Effector memory CD8-positive, alpha-beta T cell (primary cell): ENCODE data around the gene PPP1R3G.

Experiments used
- ATAC-seq: fragments of 150-1000 bp; cut with Tn5 transposase; replicated peaks from 2 replicates; pipeline ENCODE4 v1.10.0; 2021; ENCODE audit warnings: mild to moderate bottlenecking, moderate library complexity
- DNase-seq, 3 experiments: peaks; one replicate each; pipeline ENCODE4 v3.0.0; 2021
- H3K27ac Mint-ChIP-seq, 2 donors: one replicate each; pipeline ENCODE4 v1.8.0; 2022; ENCODE audit warnings: mild to moderate bottlenecking in 2 of 2, mixed read lengths in 2 of 2, moderate library complexity in 2 of 2
- H3K27me3 Mint-ChIP-seq, 2 donors: one replicate each; pipeline ENCODE4 v1.8.0; 2022; ENCODE audit warnings: mixed read lengths in 2 of 2
- H3K36me3 Mint-ChIP-seq: one replicate; pipeline ENCODE4 v1.8.0; 2022; ENCODE audit warnings: mild to moderate bottlenecking, moderate library complexity, mixed read lengths; ENCODE audit not compliant: insufficient read depth
- H3K4me1 Mint-ChIP-seq, 2 donors: one replicate each; pipeline ENCODE4 v1.8.0; 2022; ENCODE audit warnings: low read depth in 2 of 2, mixed read lengths in 2 of 2
- H3K4me3 Mint-ChIP-seq, 2 donors: one replicate each; pipeline ENCODE4 v1.8.0; 2022; ENCODE audit warnings: mild to moderate bottlenecking in 2 of 2, mixed read lengths in 2 of 2, moderate library complexity in 2 of 2
- H3K9me3 Mint-ChIP-seq, 2 donors: one replicate each; pipeline ENCODE4 v1.8.0; 2022; ENCODE audit warnings: mixed read lengths in 2 of 2

Gene PPP1R3G

DNA sequence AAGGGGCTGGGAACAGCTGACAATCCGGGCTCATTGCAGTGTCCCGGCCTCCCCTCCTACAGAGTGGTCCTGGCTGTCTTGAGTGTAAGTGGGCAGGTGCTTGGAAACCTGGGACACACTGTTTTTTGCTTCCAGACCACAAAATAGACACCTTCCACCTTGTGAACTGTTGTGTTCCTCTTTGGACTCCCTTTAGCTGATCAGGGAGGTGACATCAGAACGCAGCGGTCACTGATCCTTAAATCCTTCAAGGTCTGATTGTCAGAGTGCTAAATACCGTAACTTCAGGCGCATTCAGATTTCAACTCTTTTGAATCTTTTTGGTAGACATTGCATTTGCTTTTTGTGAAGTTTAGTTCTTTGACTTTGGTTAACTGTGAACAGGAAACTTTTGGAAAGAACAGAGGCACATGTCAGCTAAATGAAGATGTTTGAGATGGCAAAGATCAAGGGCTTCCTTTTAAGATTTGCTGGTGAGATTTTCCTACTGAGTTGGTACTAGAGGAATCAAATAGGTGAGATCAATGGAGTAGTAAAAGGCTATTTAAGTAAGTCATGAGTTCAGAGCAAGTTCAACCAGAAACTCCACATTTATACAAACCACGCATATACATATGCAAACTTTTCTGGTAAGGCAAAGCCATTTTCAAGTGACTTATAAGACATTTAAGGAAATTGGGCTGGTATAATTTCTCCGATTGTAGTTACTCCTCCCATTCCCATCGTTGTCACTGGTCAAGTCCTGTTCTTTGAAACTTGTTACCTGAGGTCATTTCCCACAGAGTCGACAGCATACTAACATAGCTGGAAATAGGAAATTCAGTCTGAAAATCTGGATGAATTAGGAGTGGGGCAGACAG lies 6.3 kb downstream of the PPP1R3G start:
- Mint-ChIP-seq H3K4me3 (no peak overlapping the region), H3K9me3 (no peaks in the 10 kb centered on the region), H3K27ac (no peak overlapping the region), H3K4me1 (no peaks in the 10 kb centered on the region), H3K36me3 (no peaks in the 10 kb centered on the region), H3K27me3 (peaks cover 32 to 51% of the 10 kb centered on the region in 2 donors)
- DNase-seq (no peak), ATAC-seq (no peak)

DNA sequence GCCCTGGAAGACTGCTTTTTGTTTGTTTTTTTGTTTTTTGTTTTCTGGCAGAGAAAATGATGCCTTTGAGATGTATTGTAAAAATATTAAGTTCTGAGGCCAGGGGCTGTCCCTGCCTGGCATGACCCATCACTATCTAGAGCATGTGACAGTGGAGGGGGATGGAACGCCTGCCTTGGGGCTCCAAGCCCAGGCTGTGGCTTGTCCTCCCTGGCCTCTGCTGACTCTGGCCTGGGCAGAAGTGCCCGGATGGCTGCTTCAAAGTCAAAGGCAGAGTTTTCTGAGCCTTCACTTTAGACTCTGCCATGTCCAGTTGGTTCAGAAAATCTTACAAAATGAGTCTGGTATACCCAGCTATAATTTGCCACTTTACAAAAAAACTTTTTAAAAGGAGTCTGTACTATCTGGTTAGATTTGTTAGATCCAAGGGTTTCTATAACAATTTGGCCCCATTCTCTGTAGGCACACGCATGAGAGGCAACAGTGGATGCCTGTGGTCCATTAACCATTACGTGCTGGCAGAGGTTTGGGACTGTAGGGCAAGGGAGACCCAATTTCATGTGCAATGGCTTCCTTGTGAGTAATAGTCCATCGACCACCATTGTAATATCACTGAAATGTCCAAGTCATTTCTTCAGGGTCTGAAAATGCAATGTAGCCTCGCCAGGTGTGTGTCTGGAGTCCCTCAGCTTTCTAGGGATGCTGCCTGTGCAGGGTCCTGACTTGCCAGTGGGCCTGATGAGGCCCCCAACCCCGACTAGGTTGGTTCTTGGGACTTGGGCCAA lies 8.3 kb downstream of the PPP1R3G start:
- H3K36me3 Mint-ChIP-seq, result no peaks in the 10 kb centered on the region
- H3K4me1 Mint-ChIP-seq, result no peaks in the 10 kb centered on the region
- DNase-seq (no peak), ATAC-seq (no peak)
- no peak overlapping the region for H3K27ac Mint-ChIP-seq
- no peaks in the 10 kb centered on the region for H3K9me3 Mint-ChIP-seq
- H3K27me3 Mint-ChIP-seq, result peaks cover 19 to 37% of the 10 kb centered on the region in 2 donors
- H3K4me3 Mint-ChIP-seq, result no peak overlapping the region

DNA sequence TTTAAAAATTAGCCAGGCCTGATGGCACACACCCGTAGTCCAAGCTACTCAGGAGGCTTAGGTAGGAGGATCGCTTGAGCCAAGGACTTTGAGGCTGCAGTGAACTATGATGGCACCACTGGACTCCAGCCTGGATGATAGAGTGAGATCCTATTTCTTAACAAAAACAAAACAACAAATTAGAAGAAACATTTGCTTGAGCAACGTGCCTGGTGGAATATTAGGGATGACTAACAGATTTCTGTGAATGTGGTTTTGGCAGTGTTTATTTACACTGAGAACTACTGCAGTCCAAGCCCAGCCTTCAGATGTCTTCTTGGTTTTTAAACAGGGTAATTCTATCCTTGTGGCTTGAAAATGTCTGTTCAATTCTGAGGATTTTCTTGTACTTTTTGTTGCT lies 9.2 kb downstream of the PPP1R3G start:
- no peak overlapping the region for H3K27ac Mint-ChIP-seq
- no peaks in the 10 kb centered on the region for H3K9me3 Mint-ChIP-seq
- H3K4me1 Mint-ChIP-seq, result no peaks in the 10 kb centered on the region
- ATAC-seq (no peak), DNase-seq (no peak)
- H3K36me3 Mint-ChIP-seq, result no peaks in the 10 kb centered on the region
- H3K27me3 Mint-ChIP-seq, result peaks cover 19 to 37% of the 10 kb centered on the region in 2 donors
- H3K4me3 Mint-ChIP-seq, result no peak overlapping the region

DNA sequence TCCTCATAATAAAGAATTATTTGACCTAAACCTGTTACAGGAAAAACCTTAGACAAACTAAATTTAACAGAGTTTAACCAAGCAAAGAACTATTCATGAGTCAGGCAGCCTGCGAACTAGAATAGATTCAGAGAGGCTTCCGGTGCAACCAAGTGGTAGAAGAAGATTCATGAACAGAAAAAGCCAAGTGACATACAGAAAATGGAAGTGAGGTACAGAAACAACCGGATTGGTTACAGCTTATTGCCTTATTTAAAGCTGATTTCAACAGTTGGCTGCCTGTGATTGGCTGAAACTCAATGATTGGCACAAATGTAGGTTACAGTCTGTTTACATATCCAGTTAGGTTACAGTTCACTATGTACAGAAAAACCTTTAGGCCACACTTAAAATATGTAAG lies 10.1 kb downstream of the PPP1R3G start:
- Mint-ChIP-seq H3K36me3 (no peaks in the 10 kb centered on the region), H3K4me3 (no peak overlapping the region), H3K27ac (no peak overlapping the region), H3K27me3 (peaks cover 17 to 33% of the 10 kb centered on the region in 2 donors), H3K4me1 (no peaks in the 10 kb centered on the region), H3K9me3 (no peaks in the 10 kb centered on the region)
- ATAC-seq (no peak), DNase-seq (no peak)

DNA sequence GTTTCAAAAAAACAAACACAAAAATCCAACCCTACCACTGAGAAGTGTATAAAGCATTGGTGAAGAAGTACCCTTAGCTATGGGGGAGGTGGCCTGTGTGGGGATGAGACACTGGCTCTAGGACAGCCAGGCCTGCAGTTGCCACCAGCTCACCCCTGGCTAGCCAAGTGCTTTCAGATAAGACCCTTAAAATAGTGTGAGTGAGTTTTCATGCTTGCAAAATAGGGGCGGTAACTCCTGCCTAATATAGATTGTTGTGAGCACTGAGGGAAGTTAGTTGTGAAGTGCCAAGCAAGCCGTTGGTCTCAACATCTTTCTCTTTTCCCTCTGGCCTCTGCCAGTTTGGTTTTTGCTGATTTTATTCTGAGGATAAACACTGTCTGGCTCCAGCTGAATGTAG lies 11.3 kb downstream of the PPP1R3G start:
- peaks cover 7 to 20% of the 10 kb centered on the region in 2 donors for H3K27me3 Mint-ChIP-seq
- ATAC-seq, result no peak
- H3K4me3 Mint-ChIP-seq, result no peak overlapping the region
- no peaks in the 10 kb centered on the region for H3K9me3 Mint-ChIP-seq
- H3K4me1 Mint-ChIP-seq, result no peaks in the 10 kb centered on the region
- H3K36me3 Mint-ChIP-seq, result no peaks in the 10 kb centered on the region
- no peak overlapping the region for H3K27ac Mint-ChIP-seq
- DNase-seq, result no peak

DNA sequence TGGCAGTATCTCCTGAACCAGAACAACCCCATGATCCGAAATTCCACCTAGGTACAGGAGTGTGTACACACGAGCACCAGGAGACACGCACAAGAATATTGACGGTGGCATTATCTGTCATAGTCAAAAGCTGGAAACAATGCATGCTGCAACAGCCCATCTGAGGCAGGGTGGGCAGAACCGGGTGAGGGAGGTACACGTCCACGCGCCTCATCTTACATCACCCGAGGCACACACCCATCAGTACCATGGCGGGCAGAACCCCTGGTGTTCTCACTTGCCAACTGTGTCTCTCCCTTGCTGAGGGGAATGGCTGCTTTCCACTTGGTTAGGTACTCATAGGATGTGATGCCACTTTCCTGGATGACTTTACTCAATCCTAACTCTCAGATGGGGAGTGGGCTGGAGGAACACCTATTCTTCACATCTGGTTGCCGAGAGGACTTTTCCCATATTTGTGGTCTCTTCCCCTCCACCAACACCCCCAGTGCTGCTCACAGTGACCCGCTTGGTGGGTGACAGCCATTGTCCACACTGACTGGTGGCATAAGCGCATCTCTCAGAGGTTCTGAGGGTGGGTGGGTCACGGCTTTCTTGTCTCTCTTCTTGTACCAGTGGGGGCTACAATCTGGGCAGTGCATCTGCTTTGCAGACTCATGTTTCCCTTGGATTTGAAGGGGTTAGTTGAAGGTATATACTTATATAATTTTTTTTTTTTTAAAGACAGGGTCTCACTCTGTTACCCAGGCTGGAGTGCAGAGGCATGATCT lies 13.5 kb downstream of the PPP1R3G start:
- DNase-seq (no peak), ATAC-seq (no peak)
- no peak overlapping the region for H3K27ac Mint-ChIP-seq
- no peaks in the 10 kb centered on the region for H3K9me3 Mint-ChIP-seq
- H3K27me3 Mint-ChIP-seq, result peaks cover 0 to 13% of the 10 kb centered on the region in 2 donors
- no peaks in the 10 kb centered on the region for H3K4me1 Mint-ChIP-seq
- H3K36me3 Mint-ChIP-seq, result no peaks in the 10 kb centered on the region
- no peak overlapping the region for H3K4me3 Mint-ChIP-seq

DNA sequence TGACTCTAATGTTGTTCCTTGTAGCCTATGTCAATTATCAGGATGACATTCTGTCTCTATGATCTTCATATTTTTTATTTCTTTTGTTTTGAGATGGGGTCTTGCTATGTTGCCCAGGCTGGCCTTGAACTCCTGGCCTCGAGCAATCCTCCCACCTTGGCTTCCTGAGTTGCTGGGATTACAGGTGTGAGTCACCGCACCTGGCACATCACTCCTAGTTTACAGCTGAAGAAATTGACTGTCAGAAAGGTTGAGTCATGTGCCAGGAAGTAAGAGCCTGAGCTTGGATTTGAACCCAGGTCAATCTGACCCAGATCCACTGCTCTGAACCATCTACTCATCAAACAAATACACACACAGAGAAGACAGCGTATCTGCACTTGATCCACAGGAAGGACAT lies 14.4 kb downstream of the PPP1R3G start:
- DNase-seq (no peak), ATAC-seq (no peak)
- Mint-ChIP-seq H3K27ac (no peak overlapping the region), H3K36me3 (no peaks in the 10 kb centered on the region), H3K27me3 (peaks cover 0 to 5% of the 10 kb centered on the region in 2 donors), H3K4me3 (no peak overlapping the region), H3K9me3 (no peaks in the 10 kb centered on the region), H3K4me1 (no peaks in the 10 kb centered on the region)

DNA sequence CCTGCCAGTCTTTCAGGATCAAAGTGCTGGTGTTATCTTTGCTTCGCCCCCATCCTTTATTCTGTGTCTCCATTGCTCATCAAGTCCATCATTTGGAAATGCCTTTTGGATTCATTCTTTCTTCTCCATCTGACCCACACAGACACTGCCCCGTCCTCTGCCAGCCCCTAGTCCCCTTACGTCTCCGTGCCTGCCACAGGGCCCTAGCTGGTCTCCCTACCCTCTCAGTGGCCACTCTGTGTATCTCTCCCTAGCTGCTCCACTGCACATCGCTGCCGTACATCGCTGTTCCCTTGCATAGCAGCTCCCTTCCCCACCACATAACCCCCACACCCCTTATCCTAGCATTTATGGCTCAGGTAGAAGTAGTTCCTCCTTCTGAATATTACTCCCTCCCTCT lies 15.7 kb downstream of the PPP1R3G start:
- Mint-ChIP-seq H3K27ac (no peak overlapping the region), H3K36me3 (no peaks in the 10 kb centered on the region), H3K27me3 (no peaks in the 10 kb centered on the region), H3K4me1 (no peaks in the 10 kb centered on the region), H3K4me3 (no peak overlapping the region), H3K9me3 (no peaks in the 10 kb centered on the region)
- DNase-seq (no peak), ATAC-seq (no peak)

DNA sequence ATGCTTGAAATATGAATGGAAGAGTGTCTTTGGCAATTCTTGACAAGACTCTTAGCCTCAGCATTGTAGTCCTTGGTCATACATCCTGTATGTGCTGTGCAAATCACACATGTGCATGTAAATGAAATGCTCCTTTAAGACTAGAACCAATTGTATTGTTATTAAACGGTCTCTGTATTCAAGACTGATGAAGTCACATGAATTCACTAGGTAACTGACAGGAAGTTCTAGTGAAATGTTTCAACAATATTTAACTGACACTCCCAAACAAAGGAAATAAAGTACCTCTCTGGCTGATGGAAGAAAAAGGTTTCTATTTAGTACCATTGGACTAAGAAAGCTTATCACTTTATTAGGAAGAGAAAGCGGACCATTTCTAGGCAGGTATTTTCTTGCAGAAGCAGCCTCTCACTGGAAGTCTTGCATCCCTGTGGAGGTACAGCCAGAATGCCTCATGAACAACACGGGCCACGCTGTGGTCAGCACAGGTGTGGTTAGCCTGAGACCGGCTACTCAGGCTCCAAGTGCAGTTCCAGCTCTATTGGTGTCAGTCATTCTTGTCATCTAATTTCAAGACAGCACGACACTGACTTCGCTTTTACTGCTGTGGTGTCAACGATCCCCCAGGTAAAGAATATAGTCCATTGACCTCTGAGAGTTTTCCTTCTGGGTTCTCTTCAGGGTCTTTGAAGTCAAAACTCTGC lies 17.3 kb downstream of the PPP1R3G start:
- Mint-ChIP-seq H3K27ac (no peak overlapping the region), H3K4me1 (no peaks in the 10 kb centered on the region), H3K9me3 (no peaks in the 10 kb centered on the region), H3K4me3 (no peak overlapping the region), H3K36me3 (no peaks in the 10 kb centered on the region), H3K27me3 (no peaks in the 10 kb centered on the region)
- DNase-seq, result no peak
- no peak for ATAC-seq

DNA sequence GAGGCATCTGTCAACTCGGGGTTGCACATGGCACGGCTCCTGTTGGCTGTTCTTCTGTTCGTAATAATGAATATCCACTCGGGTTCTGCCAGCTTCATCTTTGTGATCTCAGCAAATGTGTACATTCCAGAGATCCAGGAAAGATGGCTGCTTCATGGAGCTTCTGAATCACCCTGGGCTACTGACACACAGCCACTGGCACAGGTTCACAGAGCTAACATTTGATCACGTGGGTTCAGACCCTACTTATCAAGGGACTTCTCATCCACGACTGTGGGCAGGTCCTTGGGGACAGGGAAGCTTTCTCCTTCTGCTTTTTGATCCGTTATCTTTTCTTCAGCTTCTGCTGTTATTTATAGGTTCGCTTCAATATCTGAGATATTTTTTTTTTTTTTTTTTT lies 18.1 kb downstream of the PPP1R3G start:
- DNase-seq (no peak), ATAC-seq (no peak)
- no peak overlapping the region for H3K4me3 Mint-ChIP-seq
- no peaks in the 10 kb centered on the region for H3K4me1 Mint-ChIP-seq
- no peak overlapping the region for H3K27ac Mint-ChIP-seq
- H3K36me3 Mint-ChIP-seq, result no peaks in the 10 kb centered on the region
- no peaks in the 10 kb centered on the region for H3K27me3 Mint-ChIP-seq
- no peaks in the 10 kb centered on the region for H3K9me3 Mint-ChIP-seq

DNA sequence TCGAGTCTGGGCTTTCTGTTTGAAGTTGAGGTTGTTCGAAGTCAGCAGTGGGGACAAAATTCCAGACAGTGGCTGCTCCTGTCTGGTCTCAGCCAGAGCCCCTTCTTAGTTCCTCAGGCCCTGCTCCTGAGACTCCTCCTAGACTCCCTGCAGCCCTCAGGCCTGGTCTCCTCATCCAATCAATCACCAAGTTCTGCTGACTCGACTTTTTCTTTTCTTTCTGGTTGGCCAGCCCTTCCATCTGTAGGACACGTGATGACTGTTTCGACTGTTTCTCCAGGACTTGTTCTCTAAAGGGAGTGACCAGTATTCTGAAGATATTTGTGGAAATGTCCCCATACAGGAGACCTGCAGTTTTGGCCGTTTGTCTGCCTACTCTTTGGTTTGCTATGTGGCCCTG lies 19.5 kb downstream of the PPP1R3G start:
- H3K9me3 Mint-ChIP-seq, result no peaks in the 10 kb centered on the region
- H3K4me3 Mint-ChIP-seq, result no peak overlapping the region
- no peaks in the 10 kb centered on the region for H3K4me1 Mint-ChIP-seq
- peaks cover under 1% of the 10 kb centered on the region for H3K36me3 Mint-ChIP-seq
- DNase-seq (no peak), ATAC-seq (no peak)
- no peak overlapping the region for H3K27ac Mint-ChIP-seq
- no peaks in the 10 kb centered on the region for H3K27me3 Mint-ChIP-seq

DNA sequence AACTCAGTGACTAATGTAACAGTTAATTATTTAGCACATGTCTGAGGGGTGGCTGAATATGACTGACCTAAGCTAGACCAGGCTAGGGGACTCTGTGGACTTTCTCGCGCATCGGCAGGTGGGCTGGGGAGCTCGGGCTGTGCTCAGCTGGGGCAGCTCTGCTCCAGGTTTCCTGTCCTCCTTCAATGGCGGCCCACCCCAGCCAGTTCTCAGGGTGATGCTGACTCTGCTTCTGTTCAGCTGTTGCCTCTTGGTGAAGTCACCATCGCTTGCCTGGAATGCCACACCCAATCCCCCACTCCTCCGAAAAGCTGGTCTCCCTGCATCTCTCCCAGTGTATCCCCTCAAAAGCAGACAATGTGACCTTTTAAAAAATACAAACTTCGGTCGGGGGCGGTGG lies 20.0 kb downstream of the PPP1R3G start:
- Mint-ChIP-seq H3K9me3 (no peaks in the 10 kb centered on the region), H3K36me3 (peaks cover 2% of the 10 kb centered on the region), H3K27me3 (no peaks in the 10 kb centered on the region), H3K27ac (no peak overlapping the region), H3K4me3 (no peak overlapping the region), H3K4me1 (no peaks in the 10 kb centered on the region)
- DNase-seq (no peak), ATAC-seq (no peak)

DNA sequence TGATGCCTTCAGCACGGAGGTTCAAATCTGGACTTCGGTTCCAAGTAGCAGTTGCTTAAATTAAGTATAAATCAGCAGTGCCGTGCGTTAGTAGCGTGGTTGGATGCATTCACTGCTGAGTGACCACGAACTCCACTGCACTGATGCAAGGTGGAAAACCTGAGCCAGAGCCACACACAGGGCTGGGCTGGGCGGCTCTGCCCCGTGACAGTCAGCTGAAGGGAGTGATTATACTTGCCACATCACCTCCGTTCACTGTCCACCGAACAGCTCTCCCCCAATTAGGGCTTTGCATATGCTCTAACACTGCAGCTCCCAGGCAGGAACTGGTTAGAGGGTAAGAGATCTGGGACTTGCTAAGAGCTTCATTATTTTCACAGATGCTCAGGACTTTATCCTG lies 22.2 kb downstream of the PPP1R3G start:
- no peak for DNase-seq
- H3K27me3 Mint-ChIP-seq, result no peaks in the 10 kb centered on the region
- no peak overlapping the region for H3K27ac Mint-ChIP-seq
- no peaks in the 10 kb centered on the region for H3K9me3 Mint-ChIP-seq
- H3K4me1 Mint-ChIP-seq, result no peaks in the 10 kb centered on the region
- ATAC-seq, result no peak
- no peak overlapping the region for H3K4me3 Mint-ChIP-seq
- H3K36me3 Mint-ChIP-seq, result peaks cover 2% of the 10 kb centered on the region
